ENCODE measurements around the gene TDRD15. TPM values are rescaled to one million over a fixed set of nuclear protein-coding genes. Genes with fewer than 3 reads are reported as not detected.

The TDRD15 gene
- total RNA-seq, 1 experiment from 2014 or later: 2.9 TPM

GRCh38 chr2:21131861-21132260, 8.1 kb downstream of the TDRD15 start:
- no peak for DNase-seq
- Histone ChIP-seq H2AFZ (no peak overlapping the region), H3K27me3 (ENCODE audit: insufficient read depth, low read depth) (no peaks in the 10 kb centered on the region), H3K79me2 (ENCODE audit: low read depth) (no peaks in the 10 kb centered on the region), H3K4me2 (no peak overlapping the region), H3F3A (ENCODE audit: insufficient read depth, low read depth) (no peaks in the 10 kb centered on the region), H3K9me3 (ENCODE audit: insufficient read depth, low read depth) (no peaks in the 10 kb centered on the region), H3K36me3 (ENCODE audit: low read depth) (no peaks in the 10 kb centered on the region; the same call in 1 of the 2 replicates), H3K4me1 (replicated peaks; ENCODE audit: insufficient read depth) (no peaks in the 10 kb centered on the region), H3K9me2 (ENCODE audit: insufficient read depth) (no peaks in the 10 kb centered on the region; the same call in 1 of the 2 replicates), H3K27ac (no peak overlapping the region), H4K20me1 (ENCODE audit: insufficient read depth) (0 out of 2 replicates have a peak, but pooled peaks cover 5% of the 10 kb centered on the region), H3K4me3 (no peak overlapping the region)
- intact Hi-C loops (cut with micrococcal nuclease; ENCODE audit: unreplicated experiment): no loop called here
- no TSS peak for BruUV-seq (replicated peaks)
- CTCF ChIA-PET: no interaction called here
- TF ChIP-seq EZH2 (IDR thresholded peaks at IDR 0.05; ENCODE audit: low read depth): no peak
- TF ChIP-seq, protein P1, sequence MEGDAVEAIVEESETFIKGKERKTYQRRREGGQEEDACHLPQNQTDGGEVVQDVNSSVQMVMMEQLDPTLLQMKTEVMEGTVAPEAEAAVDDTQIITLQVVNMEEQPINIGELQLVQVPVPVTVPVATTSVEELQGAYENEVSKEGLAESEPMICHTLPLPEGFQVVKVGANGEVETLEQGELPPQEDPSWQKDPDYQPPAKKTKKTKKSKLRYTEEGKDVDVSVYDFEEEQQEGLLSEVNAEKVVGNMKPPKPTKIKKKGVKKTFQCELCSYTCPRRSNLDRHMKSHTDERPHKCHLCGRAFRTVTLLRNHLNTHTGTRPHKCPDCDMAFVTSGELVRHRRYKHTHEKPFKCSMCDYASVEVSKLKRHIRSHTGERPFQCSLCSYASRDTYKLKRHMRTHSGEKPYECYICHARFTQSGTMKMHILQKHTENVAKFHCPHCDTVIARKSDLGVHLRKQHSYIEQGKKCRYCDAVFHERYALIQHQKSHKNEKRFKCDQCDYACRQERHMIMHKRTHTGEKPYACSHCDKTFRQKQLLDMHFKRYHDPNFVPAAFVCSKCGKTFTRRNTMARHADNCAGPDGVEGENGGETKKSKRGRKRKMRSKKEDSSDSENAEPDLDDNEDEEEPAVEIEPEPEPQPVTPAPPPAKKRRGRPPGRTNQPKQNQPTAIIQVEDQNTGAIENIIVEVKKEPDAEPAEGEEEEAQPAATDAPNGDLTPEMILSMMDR (conservative IDR thresholded peaks at IDR 0.05): no peak
- POLR2A ChIA-PET (ENCODE audit: unreplicated experiment): interaction anchor here (0.6 kb wide), 1 partner anchor 169 kb away, joined by 4 read pairs; no protein-coding TSS in a partner anchor

GRCh38 chr2:21135585-21135984, 11.8 kb downstream of the TDRD15 start:
- Histone ChIP-seq H3K4me1 (replicated peaks; ENCODE audit: insufficient read depth) (no peaks in the 10 kb centered on the region), H3F3A (ENCODE audit: insufficient read depth, low read depth) (no peaks in the 10 kb centered on the region), H3K9me3 (ENCODE audit: insufficient read depth, low read depth) (no peaks in the 10 kb centered on the region), H4K20me1 (ENCODE audit: insufficient read depth) (0 out of 2 replicates have a peak, but pooled peaks cover 5% of the 10 kb centered on the region), H3K27me3 (ENCODE audit: insufficient read depth, low read depth) (no peaks in the 10 kb centered on the region), H3K27ac (no peak overlapping the region), H3K79me2 (ENCODE audit: low read depth) (no peaks in the 10 kb centered on the region), H3K9me2 (ENCODE audit: insufficient read depth) (no peaks in the 10 kb centered on the region; the same call in 1 of the 2 replicates), H3K4me3 (no peak overlapping the region), H3K4me2 (no peak overlapping the region), H3K36me3 (ENCODE audit: low read depth) (no peaks in the 10 kb centered on the region; the same call in 1 of the 2 replicates), H2AFZ (no peak overlapping the region)
- intact Hi-C loops (cut with micrococcal nuclease; ENCODE audit: unreplicated experiment): no loop called here
- BruUV-seq (replicated peaks): no TSS peak
- CTCF ChIA-PET: no interaction called here
- DNase-seq: no peak
- no peak for TF ChIP-seq EZH2 (IDR thresholded peaks at IDR 0.05; ENCODE audit: low read depth)
- TF ChIP-seq, protein P1 (conservative IDR thresholded peaks at IDR 0.05): no peak
- POLR2A ChIA-PET (ENCODE audit: unreplicated experiment): no interaction called here

DNA sequence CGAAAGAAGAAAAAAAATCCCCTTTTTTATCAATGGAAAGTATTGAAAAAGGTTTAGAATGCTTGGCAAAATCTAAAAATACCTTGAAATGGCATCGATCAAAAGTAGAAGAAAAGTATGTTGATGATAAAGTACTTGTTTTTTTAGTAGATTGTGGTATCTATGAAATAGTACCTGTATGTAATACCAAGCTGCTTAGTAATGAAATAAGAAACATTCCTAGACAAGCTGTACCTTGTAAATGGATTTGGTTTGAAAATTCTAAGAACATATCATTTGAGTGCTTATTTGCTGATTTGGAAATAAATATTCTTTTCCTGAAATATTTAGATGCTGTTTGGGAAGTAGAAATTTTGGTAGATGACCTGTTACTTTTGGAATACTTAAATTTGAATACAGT, 18.4 kb downstream of the TDRD15 start:
- H3K4me2 ChIP-seq: no peak overlapping the region
- BruUV-seq (replicated peaks): no TSS peak
- no peak overlapping the region for H2AFZ ChIP-seq
- no peak overlapping the region for H3K4me3 ChIP-seq
- H3K9me3 ChIP-seq (ENCODE audit: insufficient read depth, low read depth): no peaks in the 10 kb centered on the region
- intact Hi-C loops (cut with micrococcal nuclease; ENCODE audit: unreplicated experiment): no loop called here
- POLR2A ChIA-PET (ENCODE audit: unreplicated experiment): no interaction called here
- H3K36me3 ChIP-seq (ENCODE audit: low read depth): no peaks in the 10 kb centered on the region
- no peaks in the 10 kb centered on the region for H4K20me1 ChIP-seq (ENCODE audit: insufficient read depth)
- no peak for DNase-seq
- TF ChIP-seq, protein P1 (conservative IDR thresholded peaks at IDR 0.05): no peak
- no peak for TF ChIP-seq EZH2 (IDR thresholded peaks at IDR 0.05; ENCODE audit: low read depth)
- H3K9me2 ChIP-seq (ENCODE audit: insufficient read depth): no peaks in the 10 kb centered on the region
- no peaks in the 10 kb centered on the region for H3K4me1 ChIP-seq (replicated peaks; ENCODE audit: insufficient read depth)
- no peaks in the 10 kb centered on the region for H3F3A ChIP-seq (ENCODE audit: insufficient read depth, low read depth)
- CTCF ChIA-PET: no interaction called here
- no peaks in the 10 kb centered on the region for H3K79me2 ChIP-seq (ENCODE audit: low read depth)
- H3K27ac ChIP-seq: no peak overlapping the region
- H3K27me3 ChIP-seq (ENCODE audit: insufficient read depth, low read depth): no peaks in the 10 kb centered on the region
